Measurements from ENCODE around the gene CTNNA3. TPM values are rescaled to one million over a fixed set of nuclear protein-coding genes. Genes with fewer than 3 reads are reported as not detected.

The CTNNA3 gene
- total and polyA plus RNA-seq, 2 of the 4 experiments (the other 2 are of a cell fraction): 0.19 to 0.90 TPM

GRCh38 chr10:67269828-67270227 lies 426.2 kb downstream of the CTNNA3 start:
- H3K36me3 ChIP-seq (ENCODE audit: control insufficient read depth, insufficient read depth, low read length): no peaks in the 10 kb centered on the region
- no peak overlapping the region for H3K14ac ChIP-seq (replicated peaks; ENCODE audit: low read depth, low read length)
- WGBS, 2 experiments (ENCODE audit: extremely low coverage in 2 of 2, insufficient read length in 1 of 2): no CpG with 5 or more reads among the region's 3 CpGs
- H3K9me1 ChIP-seq (ENCODE audit: insufficient read depth, low read length): no peaks in the 10 kb centered on the region
- no peak overlapping the region for H3K27ac ChIP-seq (ENCODE audit: insufficient read depth, low read length)
- no peak overlapping the region for H3K23ac ChIP-seq (ENCODE audit: low read depth, low read length)
- no peaks in the 10 kb centered on the region for H3K4me1 ChIP-seq (ENCODE audit: control insufficient read depth, insufficient read depth, low read length)
- H4K8ac ChIP-seq (ENCODE audit: low read depth in 2 of 2, low read length in 2 of 2): no peak overlapping the region
- H3K79me1 ChIP-seq (ENCODE audit: low read depth in 1 of 2, low read length in 2 of 2): no peaks in the 10 kb centered on the region
- H2BK5ac ChIP-seq (ENCODE audit: low read depth, low read length, poor library complexity, severe bottlenecking): no peak overlapping the region
- in situ Hi-C loops (cut with MboI; ENCODE audit: low sequenced_read_pairs): no loop called here
- no peak overlapping the region for H2AK5ac ChIP-seq (ENCODE audit: low read depth, low read length)
- no peaks in the 10 kb centered on the region for H3K9me3 ChIP-seq (ENCODE audit: control insufficient read depth, insufficient read depth, low read length)
- no peak overlapping the region for H2AK9ac ChIP-seq (replicated peaks; ENCODE audit: low read depth, low read length, poor library complexity)
- H3K4me3 ChIP-seq (ENCODE audit: insufficient read depth, low read depth, low read length): no peak overlapping the region
- TF ChIP-seq RFX5 (IDR thresholded peaks at IDR 0.05; ENCODE audit: low read depth, low read length): no peak
- TF ChIP-seq BHLHE40 (IDR thresholded peaks at IDR 0.05; ENCODE audit: low read depth, low read length): no peak
- TF ChIP-seq MXI1 (IDR thresholded peaks at IDR 0.05; ENCODE audit: borderline replicate concordance, low read depth, low read length): no peak
- TF ChIP-seq NFE2L2 (IDR thresholded peaks at IDR 0.05; ENCODE audit: low read depth, low read length): no peak
- TF ChIP-seq MAFK (IDR thresholded peaks at IDR 0.05; ENCODE audit: low read depth, low read length): no peak
- no peak for TF ChIP-seq CHD1 (IDR thresholded peaks at IDR 0.05; ENCODE audit: low read depth, low read length)
- TF ChIP-seq CTCF (conservative IDR thresholded peaks at IDR 0.05; ENCODE audit: low read depth, low read length): no peak
- TF ChIP-seq, protein P1, sequence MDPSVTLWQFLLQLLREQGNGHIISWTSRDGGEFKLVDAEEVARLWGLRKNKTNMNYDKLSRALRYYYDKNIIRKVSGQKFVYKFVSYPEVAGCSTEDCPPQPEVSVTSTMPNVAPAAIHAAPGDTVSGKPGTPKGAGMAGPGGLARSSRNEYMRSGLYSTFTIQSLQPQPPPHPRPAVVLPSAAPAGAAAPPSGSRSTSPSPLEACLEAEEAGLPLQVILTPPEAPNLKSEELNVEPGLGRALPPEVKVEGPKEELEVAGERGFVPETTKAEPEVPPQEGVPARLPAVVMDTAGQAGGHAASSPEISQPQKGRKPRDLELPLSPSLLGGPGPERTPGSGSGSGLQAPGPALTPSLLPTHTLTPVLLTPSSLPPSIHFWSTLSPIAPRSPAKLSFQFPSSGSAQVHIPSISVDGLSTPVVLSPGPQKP (IDR thresholded peaks at IDR 0.05; ENCODE audit: borderline replicate concordance, low read depth, low read length): no peak
- TF ChIP-seq, protein P2, sequence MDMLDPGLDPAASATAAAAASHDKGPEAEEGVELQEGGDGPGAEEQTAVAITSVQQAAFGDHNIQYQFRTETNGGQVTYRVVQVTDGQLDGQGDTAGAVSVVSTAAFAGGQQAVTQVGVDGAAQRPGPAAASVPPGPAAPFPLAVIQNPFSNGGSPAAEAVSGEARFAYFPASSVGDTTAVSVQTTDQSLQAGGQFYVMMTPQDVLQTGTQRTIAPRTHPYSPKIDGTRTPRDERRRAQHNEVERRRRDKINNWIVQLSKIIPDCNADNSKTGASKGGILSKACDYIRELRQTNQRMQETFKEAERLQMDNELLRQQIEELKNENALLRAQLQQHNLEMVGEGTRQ (IDR thresholded peaks at IDR 0.05; ENCODE audit: low read depth, low read length): no peak
- TF ChIP-seq SMC3 (IDR thresholded peaks at IDR 0.05; ENCODE audit: low read depth, low read length): no peak
- no peak for TF ChIP-seq POLR2A (IDR thresholded peaks at IDR 0.05; ENCODE audit: low read depth, low read length)
- TF ChIP-seq FOS (IDR thresholded peaks at IDR 0.05; ENCODE audit: low read depth, low read length): no peak
- TF ChIP-seq RAD21 (IDR thresholded peaks at IDR 0.05; ENCODE audit: low read length): no peak
- TF ChIP-seq RCOR1 (IDR thresholded peaks at IDR 0.05; ENCODE audit: insufficient replicate concordance, low read length): no peak
- TF ChIP-seq CEBPB (IDR thresholded peaks at IDR 0.05; ENCODE audit: low read depth, low read length): no peak
- TF ChIP-seq MAZ (IDR thresholded peaks at IDR 0.05; ENCODE audit: borderline replicate concordance, low read depth, low read length): no peak
- no peak overlapping the region for H3K4ac ChIP-seq (ENCODE audit: low read depth, low read length)
- H2BK120ac ChIP-seq (ENCODE audit: low read depth, low read length): no peak overlapping the region
- H4K91ac ChIP-seq (ENCODE audit: insufficient read depth, low read depth, low read length): no peak overlapping the region
- ATAC-seq (ENCODE audit: low read depth): no peak
- CTCF ChIA-PET: no interaction called here
- H3K27me3 ChIP-seq (ENCODE audit: control insufficient read depth, insufficient read depth, low read length): no peaks in the 10 kb centered on the region
- no peak overlapping the region for H2AFZ ChIP-seq (replicated peaks; ENCODE audit: low read length, poor library complexity)
- intact Hi-C loops (cut with micrococcal nuclease): no loop called here
- no peak overlapping the region for H3K56ac ChIP-seq (ENCODE audit: extremely low read depth, insufficient read depth, low read length)
- no peak overlapping the region for H3K18ac ChIP-seq (ENCODE audit: low read depth, low read length)
- no peak overlapping the region for H2BK20ac ChIP-seq (ENCODE audit: low read depth, low read length)
- H4K5ac ChIP-seq (ENCODE audit: low read depth, low read length): no peak overlapping the region
- dilution Hi-C loops (cut with HindIII; ENCODE audit: low sequenced_read_pairs, unreplicated experiment): no loop called here
- POLR2A ChIA-PET (ENCODE audit: unreplicated experiment): no interaction called here
- no peak overlapping the region for H3K9ac ChIP-seq (ENCODE audit: low read depth, low read length)
- no peaks in the 10 kb centered on the region for H4K20me1 ChIP-seq (ENCODE audit: insufficient read depth, low read length)
- DNase-seq: no peak
- no peak overlapping the region for H2BK15ac ChIP-seq (ENCODE audit: low read depth, low read length)
- H3K4me2 ChIP-seq (ENCODE audit: low read depth, low read length): no peak overlapping the region
- no TSS peak for BruUV-seq (replicated peaks)
